SK-N-SH (cell line): Measurements from ENCODE around the gene RCAN2. TPM values are rescaled to one million over a fixed set of nuclear protein-coding genes. Genes with fewer than 3 reads are reported as not detected.

Source experiments
- CTCF ChIA-PET: fragments of 300-600, 350-600 bp; formaldehyde crosslinking; extraction: SDS; loops from one replicate; lab custom pipeline; 2021; lab: Yijun Ruan, JAX
- POLR2A ChIA-PET: fragments of 350-600 bp; sonication (Branson Sonifier 250); formaldehyde crosslinking; extraction: SDS; loops from one replicate; lab custom pipeline; 2020; ENCODE audit warnings: antibody characterized with exemption, inconsistent platforms; lab: Yijun Ruan, JAX
- DNase-seq: peaks from one replicate; pipeline ENCODE4 v3.0.0; 2012
- H2AFZ ChIP-seq: fragments of 200-600 bp; sonication (generic); 2 replicates; pipeline ENCODE4 v1.8.1; 2016; ENCODE audit warnings: antibody characterized with exemption, mild to moderate bottlenecking, low read depth
- H3F3A ChIP-seq: fragments of 200-600 bp; sonication (generic); replicated peaks from 2 replicates; pipeline ENCODE3; 2016; ENCODE audit warnings: antibody characterized with exemption, mild to moderate bottlenecking; ENCODE audit not compliant: insufficient read depth
- H3K27ac ChIP-seq, 2 experiments: fragments of 200-500 bp in 1 of 2; fragments of 200-600 bp in 1 of 2; sonication (Bioruptor generic) in 1 of 2; sonication (generic), shearing (Covaris generic) in 1 of 2; 2 replicates each; pipeline versions ENCODE4 v1.5.1 to v1.6.1; 2014 to 2016; ENCODE audit warnings: low read depth in 2 of 2, inconsistent platforms in 1 of 2, low read length in 1 of 2, mild to moderate bottlenecking in 1 of 2, mixed read lengths in 1 of 2
- H3K27me3 ChIP-seq: fragments of 200-600 bp; sonication (generic), shearing (Covaris generic); 2 replicates; pipeline ENCODE4 v1.6.1; 2016; ENCODE audit warnings: mixed run types; ENCODE audit not compliant: insufficient read depth
- H3K36me3 ChIP-seq, 2 experiments: fragments of 200-500 bp in 1 of 2; fragments of 200-600 bp in 1 of 2; sonication (Bioruptor generic) in 1 of 2; sonication (generic) in 1 of 2; replicated peaks in 1 of 2; 2 replicates each; pipeline versions ENCODE3 to v1.5.1; 2014 to 2016; ENCODE audit warnings: low read length in 1 of 2, mild to moderate bottlenecking in 1 of 2; ENCODE audit not compliant: insufficient read depth in 2 of 2, control insufficient read depth in 1 of 2
- H3K4me1 ChIP-seq, 2 experiments: fragments of 200-500 bp in 1 of 2; fragments of 200-600 bp in 1 of 2; sonication (Bioruptor generic) in 1 of 2; sonication (generic), shearing (Covaris generic) in 1 of 2; 2 replicates each; pipeline versions ENCODE4 v1.5.1 to v1.6.1; 2014 to 2016; ENCODE audit warnings: low read depth in 1 of 2, low read length in 1 of 2, mixed run types in 1 of 2; ENCODE audit not compliant: insufficient read depth in 2 of 2, control insufficient read depth in 1 of 2
- H3K4me2 ChIP-seq: fragments of 200-600 bp; sonication (generic), shearing (Covaris generic); 2 replicates; pipeline ENCODE4 v1.6.1; 2017; ENCODE audit warnings: mixed run types
- H3K4me3 ChIP-seq, 2 experiments: fragments of 200-500 bp in 1 of 2; fragments of 200-600 bp in 1 of 2; sonication (Bioruptor generic) in 1 of 2; sonication (generic), shearing (Covaris generic) in 1 of 2; 2 replicates each; pipeline versions ENCODE4 v1.5.1 to v1.8.1; 2014 to 2016; ENCODE audit warnings: low read depth in 2 of 2, inconsistent platforms in 1 of 2, low read length in 1 of 2, mild to moderate bottlenecking in 1 of 2, mixed read lengths in 1 of 2, moderate library complexity in 1 of 2
- H3K79me2 ChIP-seq: fragments of 200-600 bp; sonication (generic); 2 replicates; pipeline ENCODE4 v1.8.1; 2017; ENCODE audit warnings: mild to moderate bottlenecking; ENCODE audit not compliant: insufficient read depth
- H3K9ac ChIP-seq: fragments of 200-600 bp; sonication (generic); 2 replicates; pipeline ENCODE4 v1.6.1; 2017; ENCODE audit warnings: mixed run types
- H3K9me2 ChIP-seq: fragments of 200-600 bp; sonication (generic); 2 replicates; pipeline ENCODE4 v1.6.1; 2017; ENCODE audit warnings: mixed run types
- H3K9me3 ChIP-seq: fragments of 200-600 bp; sonication (generic); 2 replicates; pipeline ENCODE4 v1.6.1; 2017; ENCODE audit warnings: mixed run types, mild to moderate bottlenecking, moderate library complexity
- H4K20me1 ChIP-seq: fragments of 200-600 bp; sonication (generic); 2 replicates; pipeline ENCODE4 v1.6.1; 2017; ENCODE audit warnings: mild to moderate bottlenecking, mixed run types; ENCODE audit not compliant: insufficient read depth
- ELF1 ChIP-seq: IDR thresholded peaks from 2 replicates; pipeline ENCODE4 v1.4.0; 2012
- FOSL2 ChIP-seq: IDR thresholded peaks from 2 replicates; pipeline ENCODE4 v1.4.0; 2012; ENCODE audit warnings: low read depth, mild to moderate bottlenecking, moderate library complexity, borderline replicate concordance
- FOXJ3 ChIP-seq: sonication (generic); formaldehyde crosslinking; IDR thresholded peaks from 2 replicates; pipeline ENCODE4 v1.5.1; 2020; ENCODE audit warnings: mild to moderate bottlenecking, missing genetic modification reagents
- MAX ChIP-seq: IDR thresholded peaks from 2 replicates; pipeline ENCODE4 v1.4.0; 2012; ENCODE audit warnings: low read depth
- NFIC ChIP-seq: IDR thresholded peaks from 2 replicates; pipeline ENCODE4 v1.4.0; 2012; ENCODE audit warnings: borderline replicate concordance
- PBX3 ChIP-seq: IDR thresholded peaks from 2 replicates; pipeline ENCODE4; 2012
- RCOR1 ChIP-seq: fragments of 150-350 bp; IDR thresholded peaks from 2 replicates; pipeline ENCODE4 v1.6.1; 2017; ENCODE audit warnings: antibody characterized with exemption, low read length
- REST ChIP-seq: IDR thresholded peaks from 2 replicates; pipeline ENCODE4 v1.6.1; 2012; ENCODE audit warnings: mild to moderate bottlenecking, low read depth, low read length, moderate library complexity
- RFX5 ChIP-seq: IDR thresholded peaks from 2 replicates; pipeline ENCODE4 v1.6.1; 2012; ENCODE audit warnings: mild to moderate bottlenecking, improper control_type of control experiment, low read length
- RXRA ChIP-seq: IDR thresholded peaks from 2 replicates; pipeline ENCODE4 v1.4.0; 2012; ENCODE audit warnings: low read depth, mild to moderate bottlenecking, borderline replicate concordance
- SIN3A ChIP-seq: IDR thresholded peaks from 2 replicates; pipeline ENCODE4 v1.6.1; 2012; ENCODE audit warnings: low read depth, mild to moderate bottlenecking, low read length, moderate library complexity, borderline replicate concordance
- TCF12 ChIP-seq: IDR thresholded peaks from 2 replicates; pipeline ENCODE4 v1.4.0; 2012
- TEAD4 ChIP-seq: IDR thresholded peaks from 2 replicates; pipeline ENCODE4 v1.4.0; 2012; ENCODE audit warnings: mild to moderate bottlenecking, borderline replicate concordance; ENCODE audit not compliant: insufficient read depth
- USF1 ChIP-seq: IDR thresholded peaks from 2 replicates; pipeline ENCODE4 v1.4.0; 2012; ENCODE audit warnings: low read depth, borderline replicate concordance
- USF2 ChIP-seq: fragments of 150-350 bp; IDR thresholded peaks from 2 replicates; pipeline ENCODE4 v1.6.1; 2017; ENCODE audit warnings: antibody characterized with exemption, low read length, low read depth, borderline replicate concordance
- YY1 ChIP-seq: IDR thresholded peaks from 2 replicates; pipeline ENCODE4 v1.4.0; 2012; ENCODE audit warnings: low read depth, mild to moderate bottlenecking
- WGBS: methylation state at CpG from one replicate; pipeline ENCODE4 v1.1.6; 2017; ENCODE audit warnings: low lambda C conversion rate; 5-methylcytosine and 5-hydroxymethylcytosine counted together
- polyA plus RNA-seq, 3 experiments: library from polyadenylated mRNA; depleted of rRNA; stranded (reverse); fragments of >200 nt; gene quantifications; 2 replicates each; pipeline ENCODE4 v1.2.3, GENCODE V29; 2012

The RCAN2 gene
- polyA plus RNA-seq, 1 of the 3 experiments (the other 2 are of a cell fraction), result not detected

GRCh38 chr6:46356543-46356942 lies 134.7 kb downstream of the RCAN2 start:
- TF ChIP-seq USF2 (no peak), YY1 (no peak), MAX (no peak), TCF12 (no peak), NFIC (no peak), ELF1 (no peak)
- TF ChIP-seq, all 33 proteins: peak for 0

GRCh38 chr6:46353528-46353927 lies 137.7 kb downstream of the RCAN2 start:
- H3K4me1 ChIP-seq, result no peaks in the 10 kb centered on the region
- 7% methylated on average over 3 of the region's 3 CpGs for WGBS
- no peaks in the 10 kb centered on the region for H3K79me2 ChIP-seq
- no peaks in the 10 kb centered on the region for H4K20me1 ChIP-seq
- H3K36me3 ChIP-seq, result no peaks in the 10 kb centered on the region
- H3K27ac ChIP-seq, result no peak overlapping the region
- no peak for DNase-seq
- H2AFZ ChIP-seq, result no peak overlapping the region
- CTCF ChIA-PET, result interaction anchor here (1.0 kb wide), 1 partner anchor 56 kb away, joined by 3 read pairs; no protein-coding TSS in a partner anchor
- H3K4me3 ChIP-seq, result no peak overlapping the region
- no peak overlapping the region for H3K9ac ChIP-seq
- H3K9me3 ChIP-seq, result no peaks in the 10 kb centered on the region
- H3K9me2 ChIP-seq, result no peaks in the 10 kb centered on the region
- POLR2A ChIA-PET, result no interaction called here
- H3K27me3 ChIP-seq, result no peaks in the 10 kb centered on the region
- H3F3A ChIP-seq, result no peaks in the 10 kb centered on the region
- TF ChIP-seq RCOR1, result no peak
- TF ChIP-seq YY1, result no peak
- no peak for TF ChIP-seq ELF1
- no peak for TF ChIP-seq REST
- no peak for TF ChIP-seq RXRA
- TF ChIP-seq SIN3A, result no peak
- no peak for TF ChIP-seq USF1
- TF ChIP-seq FOXJ3 (CRISPR knock-in tag), result no peak
- no peak for TF ChIP-seq FOSL2
- TF ChIP-seq RFX5, result no peak
- TF ChIP-seq TEAD4, result no peak
- no peak for TF ChIP-seq PBX3
- H3K4me2 ChIP-seq, result no peak overlapping the region

More at GRCh38 chr6:46356543-46356942, 134.7 kb downstream of the RCAN2 start:
- Histone ChIP-seq H3K27ac (no peak overlapping the region), H3K9ac (no peak overlapping the region), H3K4me1 (no peaks in the 10 kb centered on the region), H3K4me2 (no peak overlapping the region), H2AFZ (no peak overlapping the region), H3K9me3 (no peaks in the 10 kb centered on the region), H3F3A (no peaks in the 10 kb centered on the region), H3K9me2 (no peaks in the 10 kb centered on the region), H4K20me1 (no peaks in the 10 kb centered on the region), H3K79me2 (no peaks in the 10 kb centered on the region), H3K27me3 (no peaks in the 10 kb centered on the region), H3K36me3 (no peaks in the 10 kb centered on the region), H3K4me3 (no peak overlapping the region)
- ChIA-PET CTCF (no interaction called here), POLR2A (no interaction called here)
- WGBS, result 24% methylated on average over 5 of the region's 5 CpGs
- DNase-seq, result no peak
